ENCODE data around the gene DUSP10. TPM values are rescaled to one million over a fixed set of nuclear protein-coding genes. Genes with fewer than 3 reads are reported as not detected.

Gene DUSP10
- total RNA-seq, 2 donors from 2014 or later: 95.6 to 107 TPM

- Mint-ChIP-seq H3K27ac (no peak overlapping the region), H3K4me3 (no peak overlapping the region), H3K27me3 (no peaks in the 10 kb centered on the region), H3K36me3 (ENCODE audit: low read depth) (peaks cover 5% of the 10 kb centered on the region), H3K4me1 (peaks cover 23% of the 10 kb centered on the region)
- no peaks in the 10 kb centered on the region for H3K9me3 ChIP-seq (ENCODE audit: control insufficient read depth, low read length, poor library complexity, severe bottlenecking)
- ATAC-seq: no peak
- no peak for DNase-seq
These were observed 15.1 kb upstream of the DUSP10 start for GRCh38 chr1:221756830-221757551.

GRCh38 chr1:221753828-221754188 lies 11.9 kb upstream of the DUSP10 start:
- no peak for DNase-seq
- ATAC-seq: no peak
- no peaks in the 10 kb centered on the region for H3K9me3 ChIP-seq (ENCODE audit: control insufficient read depth, low read length, poor library complexity, severe bottlenecking)
- H3K27ac Mint-ChIP-seq: peak overlapping the region; percentile 94
- H3K27me3 Mint-ChIP-seq: no peaks in the 10 kb centered on the region
- peak overlapping the region; percentile 91 for H3K4me3 Mint-ChIP-seq
- peaks cover 17% of the 10 kb centered on the region for H3K4me1 Mint-ChIP-seq
- H3K36me3 Mint-ChIP-seq (ENCODE audit: low read depth): peaks cover 8% of the 10 kb centered on the region

DNA sequence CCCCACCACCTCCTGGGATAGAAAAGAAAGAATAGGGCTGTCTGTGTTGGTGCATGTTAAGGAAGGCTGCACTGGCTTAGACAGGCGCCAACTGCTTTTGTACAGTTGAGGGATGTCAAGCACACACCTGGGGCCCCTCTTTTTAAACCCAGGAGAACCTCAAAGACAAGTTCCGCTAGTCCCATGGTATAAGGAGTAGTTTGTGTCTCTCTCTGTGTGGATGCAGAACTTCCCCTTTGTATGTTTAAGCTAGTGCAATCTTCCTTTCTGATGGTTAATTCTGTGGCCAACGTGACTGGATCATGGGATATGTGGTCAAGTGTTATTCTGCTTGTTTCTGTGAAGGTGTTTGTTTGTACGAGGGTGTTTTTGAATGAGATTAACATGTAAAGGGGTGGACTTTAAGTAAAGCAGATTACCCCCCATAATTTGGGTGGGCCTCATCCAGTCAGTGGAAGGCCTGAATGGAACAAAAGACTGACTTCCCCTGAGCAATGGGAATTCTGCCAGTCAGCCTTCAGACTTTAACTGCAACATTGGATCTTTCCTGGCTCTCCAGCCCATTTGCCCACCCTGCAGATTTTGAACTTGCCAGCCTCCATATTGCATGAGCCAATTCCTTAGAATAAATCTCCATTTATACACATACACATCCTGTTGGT lies 9.5 kb upstream of the DUSP10 start:
- Mint-ChIP-seq H3K4me1 (peaks cover 14% of the 10 kb centered on the region), H3K4me3 (no peak overlapping the region), H3K36me3 (ENCODE audit: low read depth) (peaks cover 8% of the 10 kb centered on the region), H3K27ac (no peak overlapping the region), H3K27me3 (no peaks in the 10 kb centered on the region)
- H3K9me3 ChIP-seq (ENCODE audit: control insufficient read depth, low read length, poor library complexity, severe bottlenecking): no peaks in the 10 kb centered on the region
- DNase-seq (no peak), ATAC-seq (no peak)

GRCh38 chr1:221748981-221749380 lies 7.1 kb upstream of the DUSP10 start:
- no peak for ATAC-seq
- Mint-ChIP-seq H3K27me3 (no peaks in the 10 kb centered on the region), H3K27ac (no peak overlapping the region)

GRCh38 chr1:221747839-221748238 lies 6.0 kb upstream of the DUSP10 start:
- no peaks in the 10 kb centered on the region for H3K27me3 Mint-ChIP-seq
- peaks cover 5% of the 10 kb centered on the region for H3K4me1 Mint-ChIP-seq
- no peak overlapping the region for H3K4me3 Mint-ChIP-seq
- no peak for DNase-seq
- H3K36me3 Mint-ChIP-seq (ENCODE audit: low read depth): peaks cover 3% of the 10 kb centered on the region
- H3K27ac Mint-ChIP-seq: no peak overlapping the region
- ATAC-seq: no peak
- no peaks in the 10 kb centered on the region for H3K9me3 ChIP-seq (ENCODE audit: control insufficient read depth, low read length, poor library complexity, severe bottlenecking)

More at GRCh38 chr1:221748981-221749380, 7.1 kb upstream of the DUSP10 start:
- DNase-seq: no peak
- Mint-ChIP-seq H3K36me3 (ENCODE audit: low read depth) (peaks cover 3% of the 10 kb centered on the region), H3K4me1 (peaks cover 4% of the 10 kb centered on the region), H3K4me3 (no peak overlapping the region)
- H3K9me3 ChIP-seq (ENCODE audit: control insufficient read depth, low read length, poor library complexity, severe bottlenecking): no peaks in the 10 kb centered on the region

DNA sequence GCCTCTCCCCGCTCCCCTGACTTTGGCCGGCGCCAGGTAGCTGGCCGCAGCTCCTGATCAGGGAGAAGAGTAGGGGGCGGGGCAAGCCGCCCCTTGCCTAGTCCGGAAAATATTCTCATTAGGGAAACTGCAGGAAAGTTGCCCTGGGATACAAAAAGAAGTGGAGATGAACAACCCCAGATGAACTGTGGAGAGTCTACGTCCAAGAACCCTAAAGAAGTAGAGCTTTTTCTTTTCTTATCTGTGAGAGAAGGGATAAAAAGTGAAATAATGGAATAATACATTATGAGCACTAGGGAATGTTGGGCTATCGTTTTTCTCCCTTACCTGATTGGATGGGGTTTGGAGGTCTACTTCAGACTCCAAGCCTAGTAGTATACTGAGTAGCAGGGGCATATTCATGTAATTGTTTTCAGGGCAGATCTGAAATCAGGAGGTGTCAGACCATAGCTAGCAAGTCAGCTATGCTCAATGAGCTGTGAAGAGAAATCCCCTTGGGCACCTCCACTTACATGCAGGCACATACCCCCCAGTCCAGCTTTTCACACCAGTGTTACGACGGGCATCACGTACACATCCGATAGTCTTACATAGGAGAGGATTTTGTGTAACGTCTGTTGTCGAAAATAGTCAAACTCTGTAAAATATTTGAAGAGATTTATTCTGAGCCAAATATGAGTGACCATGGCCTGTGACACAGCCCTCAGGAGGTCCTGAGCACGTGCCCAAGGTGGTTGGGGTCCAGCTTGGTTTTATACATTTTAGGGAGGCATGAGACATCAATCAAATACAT lies 1.7 kb upstream of the DUSP10 start:
- no peaks in the 10 kb centered on the region for H3K9me3 ChIP-seq (ENCODE audit: control insufficient read depth, low read length, poor library complexity, severe bottlenecking)
- Mint-ChIP-seq H3K27me3 (no peaks in the 10 kb centered on the region), H3K27ac (no peak overlapping the region), H3K4me1 (peaks cover 9% of the 10 kb centered on the region), H3K36me3 (ENCODE audit: low read depth) (no peaks in the 10 kb centered on the region), H3K4me3 (peak overlapping the region; percentile 82)
- DNase-seq (no peak), ATAC-seq (no peak)

DNA sequence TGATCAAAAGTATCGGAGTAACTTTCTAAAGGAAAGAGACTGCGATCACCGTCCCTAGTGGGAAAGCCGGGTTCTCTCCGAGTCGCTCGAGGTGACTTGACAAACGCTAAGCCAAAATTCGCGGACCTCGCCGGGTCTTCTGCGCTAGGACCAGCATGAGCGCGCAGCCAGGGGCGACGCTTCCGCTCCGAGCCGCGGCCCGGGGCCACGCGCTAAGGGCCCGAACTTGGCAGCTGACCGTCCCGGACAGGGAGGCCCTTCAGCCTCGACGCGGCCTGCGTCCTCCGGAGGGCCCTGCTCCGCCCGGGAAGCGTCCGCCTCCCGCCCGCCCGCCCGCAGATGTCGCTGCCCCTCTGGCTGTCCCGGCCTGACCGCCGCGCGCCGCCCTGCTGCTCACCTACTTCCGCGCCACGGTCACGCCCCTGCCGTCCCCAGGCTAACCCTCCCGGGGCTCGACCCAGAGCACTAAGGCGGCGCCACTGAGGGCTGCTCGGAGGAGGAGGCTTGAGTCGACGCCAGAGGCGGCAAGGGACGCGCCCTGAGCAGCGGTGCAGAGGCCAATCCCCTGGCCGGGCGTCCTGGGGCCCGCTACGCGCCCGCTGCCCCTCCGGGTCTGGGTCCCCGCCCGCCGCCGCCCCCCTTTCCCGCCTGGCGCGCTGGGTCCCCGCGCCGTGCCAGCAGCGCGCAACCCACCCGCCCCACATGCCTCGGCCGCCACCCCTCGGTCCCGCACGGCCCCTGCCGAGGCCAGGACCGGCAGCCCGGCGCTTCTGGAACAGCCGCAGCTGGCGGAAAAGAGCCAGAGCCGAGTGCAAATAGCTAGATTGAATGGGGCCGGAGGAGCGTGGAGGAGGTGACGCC lies 896 bp upstream of the DUSP10 start:
- DNase-seq: peak; percentile 71 to 76 (median 72)
- H3K4me3 Mint-ChIP-seq: peak overlapping the region; percentile 82
- ATAC-seq: peak; percentile 46
- H3K27me3 Mint-ChIP-seq: no peaks in the 10 kb centered on the region
- no peaks in the 10 kb centered on the region for H3K9me3 ChIP-seq (ENCODE audit: control insufficient read depth, low read length, poor library complexity, severe bottlenecking)
- peaks cover 3% of the 10 kb centered on the region for H3K36me3 Mint-ChIP-seq (ENCODE audit: low read depth)
- H3K4me1 Mint-ChIP-seq: peaks cover 14% of the 10 kb centered on the region
- H3K27ac Mint-ChIP-seq: no peak overlapping the region

DNA sequence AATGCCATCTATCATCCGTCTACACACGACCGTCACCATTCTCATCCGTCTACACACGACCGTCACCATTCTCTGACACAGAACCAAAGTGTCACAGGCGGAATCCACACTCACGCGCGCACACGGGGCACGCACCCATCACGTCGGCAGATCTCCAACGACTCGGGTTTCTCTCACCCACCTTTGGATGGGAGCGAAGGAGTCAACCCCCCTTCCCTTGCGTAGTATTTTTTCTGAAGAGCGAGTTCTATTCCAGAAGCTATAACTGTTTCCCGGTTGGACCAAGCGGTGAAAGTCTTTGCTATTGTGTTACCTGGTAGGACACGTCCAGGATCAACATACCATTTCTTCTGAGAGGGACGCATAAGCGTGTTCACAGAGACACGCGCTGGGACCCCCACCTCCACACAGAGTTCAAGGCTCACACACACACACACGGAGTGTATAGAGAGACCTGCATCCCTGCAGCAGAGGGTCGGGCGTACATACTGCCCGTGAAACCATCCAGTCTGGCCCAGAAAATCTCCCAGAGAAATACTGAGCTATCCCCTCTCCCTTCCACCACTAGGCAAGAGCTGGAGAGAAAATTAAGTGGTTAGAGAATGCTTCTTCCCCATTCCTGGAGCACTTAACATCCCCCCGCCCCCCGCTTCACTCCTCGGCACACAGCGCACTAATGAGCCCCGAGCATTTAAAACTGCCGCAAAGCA lies 741 bp downstream of the DUSP10 start:
- no peak overlapping the region for H3K27ac Mint-ChIP-seq
- ATAC-seq (no peak), DNase-seq (peak in 2 of 3 donors; percentile 11 to 20)
- no peak overlapping the region for H3K4me3 Mint-ChIP-seq
- H3K36me3 Mint-ChIP-seq (ENCODE audit: low read depth): peaks cover 7% of the 10 kb centered on the region
- peaks cover 24% of the 10 kb centered on the region for H3K4me1 Mint-ChIP-seq
- H3K9me3 ChIP-seq (ENCODE audit: control insufficient read depth, low read length, poor library complexity, severe bottlenecking): no peaks in the 10 kb centered on the region
- no peaks in the 10 kb centered on the region for H3K27me3 Mint-ChIP-seq

DNA sequence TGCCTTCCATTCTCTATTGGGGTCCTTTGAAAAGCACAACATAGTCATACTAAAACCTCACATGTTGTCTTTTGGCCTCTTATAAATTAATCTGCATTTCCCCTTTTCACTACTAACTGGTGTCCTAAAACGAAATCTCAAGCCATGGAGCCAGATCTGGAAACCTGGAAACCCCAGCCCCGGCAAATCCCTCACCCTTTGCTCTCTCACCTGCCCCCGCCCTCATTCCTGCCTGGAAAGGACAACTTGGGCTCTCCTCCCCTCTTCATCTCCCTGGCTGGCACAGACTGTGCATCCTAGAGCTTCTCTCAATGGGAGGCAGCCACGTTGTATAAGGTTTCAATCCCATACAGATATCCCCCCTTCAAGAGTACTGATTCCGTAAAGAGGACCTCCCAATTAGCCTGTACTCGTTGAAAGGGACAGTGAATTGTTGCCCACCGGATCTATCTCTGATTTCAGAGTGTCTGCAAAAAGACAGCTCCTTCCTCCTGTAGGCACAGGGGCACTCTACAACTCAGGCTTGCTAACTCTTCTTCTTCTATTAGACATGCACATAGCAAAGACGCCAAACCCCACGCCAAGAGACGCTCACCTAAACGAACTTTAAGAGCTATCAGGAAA lies 1.4 kb downstream of the DUSP10 start:
- H3K27ac Mint-ChIP-seq: no peak overlapping the region
- H3K4me1 Mint-ChIP-seq: peaks cover 27% of the 10 kb centered on the region
- no peaks in the 10 kb centered on the region for H3K27me3 Mint-ChIP-seq
- H3K9me3 ChIP-seq (ENCODE audit: control insufficient read depth, low read length, poor library complexity, severe bottlenecking): no peaks in the 10 kb centered on the region
- H3K4me3 Mint-ChIP-seq: no peak overlapping the region
- peaks cover 7% of the 10 kb centered on the region for H3K36me3 Mint-ChIP-seq (ENCODE audit: low read depth)
- no peak for DNase-seq
- ATAC-seq: no peak

- ATAC-seq (no peak), DNase-seq (no peak)
- peak overlapping the region; percentile 71 for H3K27ac Mint-ChIP-seq
- H3K27me3 Mint-ChIP-seq: no peaks in the 10 kb centered on the region
- H3K9me3 ChIP-seq (ENCODE audit: control insufficient read depth, low read length, poor library complexity, severe bottlenecking): no peaks in the 10 kb centered on the region
- peaks cover 9% of the 10 kb centered on the region for H3K36me3 Mint-ChIP-seq (ENCODE audit: low read depth)
- peaks cover 31% of the 10 kb centered on the region for H3K4me1 Mint-ChIP-seq
- H3K4me3 Mint-ChIP-seq: peak overlapping the region; percentile 49
These were observed 2.2 kb downstream of the DUSP10 start for GRCh38 chr1:221739677-221740025.

- H3K9me3 ChIP-seq (ENCODE audit: control insufficient read depth, low read length, poor library complexity, severe bottlenecking): no peaks in the 10 kb centered on the region
- H3K27ac Mint-ChIP-seq: peak overlapping the region; percentile 71
- ATAC-seq (no peak), DNase-seq (no peak)
- H3K4me1 Mint-ChIP-seq: peaks cover 32% of the 10 kb centered on the region
- H3K36me3 Mint-ChIP-seq (ENCODE audit: low read depth): peaks cover 9% of the 10 kb centered on the region
- H3K27me3 Mint-ChIP-seq: no peaks in the 10 kb centered on the region
- peak overlapping the region; percentile 73 for H3K4me3 Mint-ChIP-seq
These were observed 2.7 kb downstream of the DUSP10 start for GRCh38 chr1:221739018-221739676.

DNA sequence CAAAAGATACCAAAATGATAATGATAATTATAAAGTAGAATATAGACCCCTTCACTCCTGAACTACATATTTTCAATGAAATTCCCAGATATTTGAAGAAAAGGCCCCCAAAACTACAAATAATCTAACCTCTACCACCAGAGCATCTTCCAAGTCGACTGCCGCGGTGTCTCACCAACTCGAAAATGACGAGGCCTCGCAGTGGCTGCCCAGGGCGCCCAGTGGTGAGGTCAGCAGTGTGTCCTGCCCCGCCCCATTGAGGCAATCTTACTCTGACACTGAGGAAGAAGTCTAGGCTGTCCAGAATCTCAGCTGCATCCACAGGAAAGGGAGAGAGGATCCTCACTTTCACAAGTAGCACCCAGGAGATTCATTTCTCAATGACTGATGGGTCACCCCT lies 5.2 kb downstream of the DUSP10 start:
- H3K36me3 Mint-ChIP-seq (ENCODE audit: low read depth): peaks cover 9% of the 10 kb centered on the region
- no peaks in the 10 kb centered on the region for H3K27me3 Mint-ChIP-seq
- no peak overlapping the region for H3K4me3 Mint-ChIP-seq
- H3K9me3 ChIP-seq (ENCODE audit: control insufficient read depth, low read length, poor library complexity, severe bottlenecking): no peaks in the 10 kb centered on the region
- H3K4me1 Mint-ChIP-seq: peaks cover 42% of the 10 kb centered on the region
- no peak for ATAC-seq
- peak overlapping the region; percentile 75 for H3K27ac Mint-ChIP-seq
- DNase-seq: no peak
